A673 (cell line): ENCODE results near the gene DNTTIP2. TPM values are rescaled to one million over a fixed set of nuclear protein-coding genes. Genes with fewer than 3 reads are reported as not detected.
"Not testable (repeated sequence)": the region's sequence is repeated elsewhere in the genome, so short reads cannot be mapped to it uniquely, and the experiment has no call there.

Experiments
- BruUV-seq: library from RNA; stranded (reverse); fragments of 400-500 nt; replicated peaks from 2 replicates; lab custom pipeline; 2021; lab: Mats Ljungman, UMichigan
- CTCF ChIA-PET: fragments of 300-600 bp; sonication (Branson Sonifier 250); formaldehyde crosslinking; loops from one replicate; lab custom pipeline; 2022; ENCODE audit warnings: antibody characterized with exemption; lab: Charles Lee
- POLR2A ChIA-PET: fragments of 300-600 bp; sonication (Branson Sonifier 250); formaldehyde crosslinking; loops from one replicate; lab custom pipeline; 2022; ENCODE audit warnings: antibody characterized with exemption; ENCODE audit not compliant: low non-redundant PET; lab: Charles Lee
- DNase-seq: peaks from one replicate; pipeline ENCODE4 v3.0.0-alpha.2; 2015; ENCODE audit warnings: low spot score
- H3K27ac ChIP-seq: fragments of 200-600 bp; sonication (generic); 2 replicates; pipeline ENCODE4 v1.5.1; 2016; ENCODE audit warnings: mixed run types, low read depth, mild to moderate bottlenecking, mixed read lengths, antibody characterized with exemption, low read length; ENCODE audit not compliant: poor library complexity, severe bottlenecking
- H3K27me3 ChIP-seq: fragments of 200-600 bp; sonication (generic); replicated peaks from 2 replicates; pipeline ENCODE4 v1.6.1; 2017; ENCODE audit warnings: mixed run types, low read depth, mild to moderate bottlenecking, mixed read lengths, antibody characterized with exemption, low read length; ENCODE audit not compliant: insufficient read depth, poor library complexity
- H3K36me3 ChIP-seq: fragments of 200-600 bp; sonication (generic); 2 replicates; pipeline ENCODE4 v1.6.1; 2016; ENCODE audit warnings: mixed run types, mild to moderate bottlenecking, mixed read lengths, antibody characterized with exemption, low read length; ENCODE audit not compliant: insufficient read depth, poor library complexity, severe bottlenecking
- H3K4me1 ChIP-seq: fragments of 200-600 bp; sonication (generic); 2 replicates; pipeline ENCODE4 v1.6.1; 2017; ENCODE audit warnings: mixed run types, mild to moderate bottlenecking, mixed read lengths, antibody characterized with exemption, low read length; ENCODE audit not compliant: insufficient read depth, poor library complexity, severe bottlenecking
- H3K4me3 ChIP-seq: fragments of 200-600 bp; sonication (generic); 2 replicates; pipeline ENCODE4 v1.5.1; 2016; ENCODE audit warnings: low read depth, mixed run types, mild to moderate bottlenecking, mixed read lengths, low read length; ENCODE audit not compliant: poor library complexity, severe bottlenecking
- H3K9me3 ChIP-seq: fragments of 200-600 bp; sonication (generic); 2 replicates; pipeline ENCODE4 v1.6.1; 2016; ENCODE audit warnings: mixed run types, low read depth, mild to moderate bottlenecking, mixed read lengths, antibody characterized with exemption, low read length; ENCODE audit not compliant: poor library complexity, severe bottlenecking
- CTCF ChIP-seq: fragments of 300-800, 200-600 bp; sonication (generic); conservative IDR thresholded peaks from 2 replicates; pipeline ENCODE4 v1.5.1; 2017; ENCODE audit warnings: low read depth, mild to moderate bottlenecking, antibody characterized with exemption, low read length, moderate library complexity, mixed read lengths
- EZH2 ChIP-seq: fragments of 200-600 bp; sonication (generic); IDR thresholded peaks from 2 replicates; pipeline ENCODE4 v1.6.1; 2017; ENCODE audit warnings: borderline replicate concordance, low read depth, mild to moderate bottlenecking, mixed read lengths, antibody characterized with exemption, low read length; ENCODE audit not compliant: poor library complexity, severe bottlenecking
- intact Hi-C: fragments of 100-400 bp; cut with micrococcal nuclease; formaldehyde crosslinking; loops from one replicate; pipeline ENCODE4 v1.10.0; 2022; ENCODE audit not compliant: unreplicated experiment
- total RNA-seq: library from RNA; stranded (reverse); gene quantifications from 2 replicates; pipeline ENCODE4 v1.2.3, GENCODE V29; 2021

DNTTIP2 gene
- total RNA-seq, 1 experiment from 2014 or later, result 102 TPM

- TF ChIP-seq EZH2 (no peak), CTCF (no peak)
- BruUV-seq, result no TSS peak
- Histone ChIP-seq H3K27me3 (no peaks in the 10 kb centered on the region), H3K27ac (no peak overlapping the region), H3K9me3 (no peaks in the 10 kb centered on the region), H3K36me3 (no peaks in the 10 kb centered on the region), H3K4me3 (no peak overlapping the region), H3K4me1 (no peaks in the 10 kb centered on the region)
- ChIA-PET POLR2A (no interaction called here), CTCF (no interaction called here)
- intact Hi-C loops, result no loop called here
- DNase-seq, result no peak
These were observed 39.3 kb downstream of the DNTTIP2 start for GRCh38 chr1:93839753-93840152.

DNA sequence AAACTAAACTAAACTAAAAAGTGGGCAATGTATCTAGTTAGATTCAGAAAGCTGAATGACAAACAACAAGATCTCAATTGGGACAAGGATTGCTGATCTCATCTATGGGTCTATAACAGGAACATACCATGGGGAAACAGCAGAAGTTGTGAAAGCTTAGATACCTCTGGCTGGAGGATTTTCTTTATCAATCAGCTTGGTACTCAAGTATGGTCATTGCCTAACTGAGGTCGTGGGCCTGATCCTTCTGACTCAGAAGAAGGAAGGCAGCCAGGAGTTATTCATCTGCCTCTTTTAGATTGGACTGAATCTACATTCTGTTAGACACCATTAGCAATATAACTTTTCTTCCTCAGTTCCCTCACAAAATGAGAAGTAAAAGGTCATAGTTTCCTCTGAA is 39.7 kb downstream of the DNTTIP2 start:
- CTCF ChIA-PET, result no interaction called here
- no peak overlapping the region for H3K27ac ChIP-seq
- no TSS peak for BruUV-seq
- no peaks in the 10 kb centered on the region for H3K4me1 ChIP-seq
- DNase-seq, result no peak
- intact Hi-C loops, result no loop called here
- no peaks in the 10 kb centered on the region for H3K9me3 ChIP-seq
- POLR2A ChIA-PET, result no interaction called here
- no peaks in the 10 kb centered on the region for H3K36me3 ChIP-seq
- H3K4me3 ChIP-seq, result no peak overlapping the region
- no peaks in the 10 kb centered on the region for H3K27me3 ChIP-seq
- TF ChIP-seq CTCF (no peak), EZH2 (no peak)

DNA sequence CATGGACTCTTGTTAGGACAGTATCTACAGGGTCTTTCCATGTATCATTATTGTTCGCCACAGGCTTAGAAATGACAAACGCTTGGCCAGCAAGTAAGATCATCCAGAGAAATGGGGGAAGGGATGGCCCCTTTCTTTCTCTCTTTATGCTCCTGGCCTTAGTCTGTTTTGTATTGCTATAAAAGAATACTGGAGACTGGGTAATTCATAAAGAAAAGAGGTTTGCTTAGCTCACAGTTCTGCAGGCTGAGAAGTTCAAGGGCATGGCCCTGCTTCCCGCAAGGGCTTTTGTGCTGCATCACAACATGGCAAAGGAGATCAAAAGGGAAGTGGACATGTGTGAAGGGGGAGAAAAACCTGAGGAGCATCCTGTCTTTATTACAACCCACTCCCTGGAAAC is 41.0 kb downstream of the DNTTIP2 start:
- CTCF ChIA-PET, result no interaction called here
- no TSS peak for BruUV-seq
- DNase-seq, result no peak

DNA sequence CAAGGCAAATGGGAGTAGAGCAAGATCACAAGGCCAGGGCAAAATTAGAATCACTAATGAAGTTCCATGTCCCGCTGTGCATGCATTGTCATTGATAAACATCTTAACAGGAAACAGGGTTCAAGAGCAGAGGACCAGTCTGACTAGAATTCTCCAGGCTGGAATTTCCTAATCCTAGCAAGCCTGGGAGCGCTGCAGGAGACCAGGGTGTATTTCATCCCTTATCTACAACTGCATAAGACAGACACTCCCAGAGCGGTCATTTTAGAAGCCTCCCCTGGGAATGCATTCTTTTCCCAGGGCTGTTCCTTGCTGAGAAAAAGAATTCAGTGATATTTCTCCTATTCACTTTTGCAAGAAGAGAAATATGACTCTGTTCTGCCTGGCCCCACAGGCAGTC is 45.7 kb downstream of the DNTTIP2 start:
- H3K27ac ChIP-seq, H3K36me3 ChIP-seq, H3K9me3 ChIP-seq, CTCF ChIA-PET, intact Hi-C loops, H3K4me1 ChIP-seq, H3K27me3 ChIP-seq, BruUV-seq, DNase-seq, POLR2A ChIA-PET, H3K4me3 ChIP-seq: not testable (repeated sequence)

More for the DNA sequence above, 41.0 kb downstream of the DNTTIP2 start:
- TF ChIP-seq CTCF (no peak), EZH2 (no peak)
- POLR2A ChIA-PET, result no interaction called here
- Histone ChIP-seq H3K27ac (no peak overlapping the region), H3K4me3 (no peak overlapping the region), H3K9me3 (no peaks in the 10 kb centered on the region), H3K4me1 (no peaks in the 10 kb centered on the region), H3K36me3 (no peaks in the 10 kb centered on the region), H3K27me3 (no peaks in the 10 kb centered on the region)
- intact Hi-C loops, result no loop called here
